ENCODE measurements around the gene ZNF182.

- TF ChIP-seq ZNF274 (IDR thresholded peaks at IDR 0.05; ENCODE audit: low read length) (no peak), ZNF274 (tag by site-specific recombination; IDR thresholded peaks at IDR 0.05; ENCODE audit: borderline replicate concordance) (no peak), ZNF561 (tag by site-specific recombination; IDR thresholded peaks at IDR 0.05; ENCODE audit: borderline replicate concordance) (no peak), SP3 (tag by site-specific recombination; IDR thresholded peaks at IDR 0.05) (no peak), SCRT1 (tag by site-specific recombination; IDR thresholded peaks at IDR 0.05; ENCODE audit: borderline replicate concordance) (no peak), ZNF473 (tag by site-specific recombination; IDR thresholded peaks at IDR 0.05) (no peak), CTCF (tag by site-specific recombination; IDR thresholded peaks at IDR 0.05) (no peak), ZNF548 (tag by site-specific recombination; IDR thresholded peaks at IDR 0.05) (no peak), ZNF449 (tag by site-specific recombination; IDR thresholded peaks at IDR 0.05) (no peak), ZNF221 (tag by site-specific recombination; IDR thresholded peaks at IDR 0.05; ENCODE audit: borderline replicate concordance) (no peak), MEIS1 (CRISPR knock-in tag; IDR thresholded peaks at IDR 0.05; ENCODE audit: borderline replicate concordance) (no peak), ZNF112 (tag by site-specific recombination; IDR thresholded peaks at IDR 0.05) (no peak), AEBP2 (tag by site-specific recombination; IDR thresholded peaks at IDR 0.05; ENCODE audit: borderline replicate concordance) (no peak), ZFP37 (tag by site-specific recombination; IDR thresholded peaks at IDR 0.05) (no peak)
These were observed 11.1 kb downstream of the ZNF182 start for GRCh38 chrX:47992669-47993068.
